ENCODE results near the gene TGFA.

TGFA gene

GRCh38 chr2:70569559-70569958 lies 15.9 kb upstream of the TGFA start:
- H3K27ac ChIP-seq (ENCODE audit: low read depth, low read length), result no peak overlapping the region
- peaks cover 0 to 4% (median 0%) of the 10 kb centered on the region in 5 donors for H3K4me1 ChIP-seq (ENCODE audit: control insufficient read depth in 5 of 5, insufficient read depth in 5 of 5, low read length in 5 of 5)
- H3K9ac ChIP-seq (ENCODE audit: low read length in 5 of 5), result no peak overlapping the region
- peaks cover 0 to 3% (median 0%) of the 10 kb centered on the region in 5 donors for H3K9me3 ChIP-seq (ENCODE audit: control insufficient read depth in 5 of 5, low read length in 5 of 5)
- no peaks in the 10 kb centered on the region for H3K36me3 ChIP-seq (ENCODE audit: control insufficient read depth in 5 of 5, insufficient read depth in 5 of 5, low read length in 5 of 5)
- peaks cover 0 to 5% (median 0%) of the 10 kb centered on the region in 5 donors for H3K27me3 ChIP-seq (ENCODE audit: control insufficient read depth in 5 of 5, insufficient read depth in 4 of 5, low read length in 5 of 5)
- no peak overlapping the region for H3K4me3 ChIP-seq (ENCODE audit: low read depth in 1 of 5, low read length in 5 of 5)

GRCh38 chr2:70566906-70567305 lies 13.3 kb upstream of the TGFA start:
- Histone ChIP-seq H3K36me3 (ENCODE audit: control insufficient read depth in 5 of 5, insufficient read depth in 5 of 5, low read length in 5 of 5) (no peaks in the 10 kb centered on the region), H3K4me1 (ENCODE audit: control insufficient read depth in 5 of 5, insufficient read depth in 5 of 5, low read length in 5 of 5) (no peaks in the 10 kb centered on the region), H3K27me3 (ENCODE audit: control insufficient read depth in 5 of 5, insufficient read depth in 4 of 5, low read length in 5 of 5) (peaks cover 0 to 7% (median 0%) of the 10 kb centered on the region in 5 donors), H3K27ac (ENCODE audit: low read depth, low read length) (no peak overlapping the region), H3K4me3 (ENCODE audit: low read depth in 1 of 5, low read length in 5 of 5) (no peak overlapping the region), H3K9ac (ENCODE audit: low read length in 5 of 5) (no peak overlapping the region), H3K9me3 (ENCODE audit: control insufficient read depth in 5 of 5, low read length in 5 of 5) (no peaks in the 10 kb centered on the region)

- no peaks in the 10 kb centered on the region for H3K9me3 ChIP-seq (ENCODE audit: control insufficient read depth in 5 of 5, low read length in 5 of 5)
- H3K4me1 ChIP-seq (ENCODE audit: control insufficient read depth in 5 of 5, insufficient read depth in 5 of 5, low read length in 5 of 5), result no peaks in the 10 kb centered on the region
- H3K9ac ChIP-seq (ENCODE audit: low read length in 5 of 5), result no peak overlapping the region
- no peak overlapping the region for H3K4me3 ChIP-seq (ENCODE audit: low read depth in 1 of 5, low read length in 5 of 5)
- peaks cover 0 to 8% (median 0%) of the 10 kb centered on the region in 5 donors for H3K27me3 ChIP-seq (ENCODE audit: control insufficient read depth in 5 of 5, insufficient read depth in 4 of 5, low read length in 5 of 5)
- H3K36me3 ChIP-seq (ENCODE audit: control insufficient read depth in 5 of 5, insufficient read depth in 5 of 5, low read length in 5 of 5), result no peaks in the 10 kb centered on the region
- H3K27ac ChIP-seq (ENCODE audit: low read depth, low read length), result no peak overlapping the region
Observed at GRCh38 chr2:70566464-70566863, 12.8 kb upstream of the TGFA start.

- H3K9ac ChIP-seq (ENCODE audit: low read length in 5 of 5), result no peak overlapping the region
- H3K9me3 ChIP-seq (ENCODE audit: control insufficient read depth in 5 of 5, low read length in 5 of 5), result no peaks in the 10 kb centered on the region
- H3K4me1 ChIP-seq (ENCODE audit: control insufficient read depth in 5 of 5, insufficient read depth in 5 of 5, low read length in 5 of 5), result no peaks in the 10 kb centered on the region
- no peak overlapping the region for H3K4me3 ChIP-seq (ENCODE audit: low read depth in 1 of 5, low read length in 5 of 5)
- peaks cover 0 to 3% (median 0%) of the 10 kb centered on the region in 5 donors for H3K27me3 ChIP-seq (ENCODE audit: control insufficient read depth in 5 of 5, insufficient read depth in 4 of 5, low read length in 5 of 5)
- no peaks in the 10 kb centered on the region for H3K36me3 ChIP-seq (ENCODE audit: control insufficient read depth in 5 of 5, insufficient read depth in 5 of 5, low read length in 5 of 5)
- H3K27ac ChIP-seq (ENCODE audit: low read depth, low read length), result no peak overlapping the region
Observed at GRCh38 chr2:70565039-70565731, 11.6 kb upstream of the TGFA start.

GRCh38 chr2:70561893-70562292 lies 8.3 kb upstream of the TGFA start:
- no peak overlapping the region for H3K9ac ChIP-seq (ENCODE audit: low read length in 5 of 5)

GRCh38 chr2:70560442-70560841 lies 6.8 kb upstream of the TGFA start:
- Histone ChIP-seq H3K36me3 (ENCODE audit: control insufficient read depth in 5 of 5, insufficient read depth in 5 of 5, low read length in 5 of 5) (no peaks in the 10 kb centered on the region), H3K27ac (ENCODE audit: low read depth, low read length) (no peak overlapping the region), H3K4me3 (ENCODE audit: low read depth in 1 of 5, low read length in 5 of 5) (no peak overlapping the region)

More at GRCh38 chr2:70561893-70562292, 8.3 kb upstream of the TGFA start:
- Histone ChIP-seq H3K36me3 (ENCODE audit: control insufficient read depth in 5 of 5, insufficient read depth in 5 of 5, low read length in 5 of 5) (no peaks in the 10 kb centered on the region), H3K27ac (ENCODE audit: low read depth, low read length) (no peak overlapping the region), H3K4me1 (ENCODE audit: control insufficient read depth in 5 of 5, insufficient read depth in 5 of 5, low read length in 5 of 5) (no peaks in the 10 kb centered on the region), H3K27me3 (ENCODE audit: control insufficient read depth in 5 of 5, insufficient read depth in 4 of 5, low read length in 5 of 5) (peaks cover 3 to 12% (median 9%) of the 10 kb centered on the region in 5 donors), H3K4me3 (ENCODE audit: low read depth in 1 of 5, low read length in 5 of 5) (no peak overlapping the region), H3K9me3 (ENCODE audit: control insufficient read depth in 5 of 5, low read length in 5 of 5) (no peaks in the 10 kb centered on the region)

GRCh38 chr2:70560040-70560439 lies 6.4 kb upstream of the TGFA start:
- Histone ChIP-seq H3K27ac (ENCODE audit: low read depth, low read length) (no peak overlapping the region), H3K9ac (ENCODE audit: low read length in 5 of 5) (no peak overlapping the region), H3K9me3 (ENCODE audit: control insufficient read depth in 5 of 5, low read length in 5 of 5) (no peaks in the 10 kb centered on the region), H3K4me1 (ENCODE audit: control insufficient read depth in 5 of 5, insufficient read depth in 5 of 5, low read length in 5 of 5) (no peaks in the 10 kb centered on the region), H3K4me3 (ENCODE audit: low read depth in 1 of 5, low read length in 5 of 5) (no peak overlapping the region), H3K27me3 (ENCODE audit: control insufficient read depth in 5 of 5, insufficient read depth in 4 of 5, low read length in 5 of 5) (peaks cover 3 to 17% (median 13%) of the 10 kb centered on the region in 5 donors), H3K36me3 (ENCODE audit: control insufficient read depth in 5 of 5, insufficient read depth in 5 of 5, low read length in 5 of 5) (no peaks in the 10 kb centered on the region)

More at GRCh38 chr2:70560442-70560841, 6.8 kb upstream of the TGFA start:
- Histone ChIP-seq H3K9me3 (ENCODE audit: control insufficient read depth in 5 of 5, low read length in 5 of 5) (no peaks in the 10 kb centered on the region), H3K9ac (ENCODE audit: low read length in 5 of 5) (no peak overlapping the region), H3K4me1 (ENCODE audit: control insufficient read depth in 5 of 5, insufficient read depth in 5 of 5, low read length in 5 of 5) (no peaks in the 10 kb centered on the region), H3K27me3 (ENCODE audit: control insufficient read depth in 5 of 5, insufficient read depth in 4 of 5, low read length in 5 of 5) (peaks cover 3 to 14% (median 9%) of the 10 kb centered on the region in 5 donors)

GRCh38 chr2:70558195-70558808 lies 4.7 kb upstream of the TGFA start:
- H3K9me3 ChIP-seq (ENCODE audit: control insufficient read depth in 5 of 5, low read length in 5 of 5), result no peaks in the 10 kb centered on the region
- H3K36me3 ChIP-seq (ENCODE audit: control insufficient read depth in 5 of 5, insufficient read depth in 5 of 5, low read length in 5 of 5), result no peaks in the 10 kb centered on the region
- H3K4me3 ChIP-seq (ENCODE audit: low read depth in 1 of 5, low read length in 5 of 5), result no peak overlapping the region
- H3K27me3 ChIP-seq (ENCODE audit: control insufficient read depth in 5 of 5, insufficient read depth in 4 of 5, low read length in 5 of 5), result peaks cover 3 to 22% (median 16%) of the 10 kb centered on the region in 5 donors
- H3K4me1 ChIP-seq (ENCODE audit: control insufficient read depth in 5 of 5, insufficient read depth in 5 of 5, low read length in 5 of 5), result peaks cover 0 to 12% (median 12%) of the 10 kb centered on the region in 5 donors
- no peak overlapping the region for H3K27ac ChIP-seq (ENCODE audit: low read depth, low read length)
- no peak overlapping the region for H3K9ac ChIP-seq (ENCODE audit: low read length in 5 of 5)

- Histone ChIP-seq H3K9ac (ENCODE audit: low read length in 5 of 5) (no peak overlapping the region), H3K4me3 (ENCODE audit: low read depth in 1 of 5, low read length in 5 of 5) (no peak overlapping the region), H3K4me1 (ENCODE audit: control insufficient read depth in 5 of 5, insufficient read depth in 5 of 5, low read length in 5 of 5) (peaks cover 0 to 22% (median 20%) of the 10 kb centered on the region in 5 donors), H3K9me3 (ENCODE audit: control insufficient read depth in 5 of 5, low read length in 5 of 5) (no peaks in the 10 kb centered on the region), H3K36me3 (ENCODE audit: control insufficient read depth in 5 of 5, insufficient read depth in 5 of 5, low read length in 5 of 5) (no peaks in the 10 kb centered on the region), H3K27ac (ENCODE audit: low read depth, low read length) (no peak overlapping the region), H3K27me3 (ENCODE audit: control insufficient read depth in 5 of 5, insufficient read depth in 4 of 5, low read length in 5 of 5) (peaks cover 10 to 32% (median 19%) of the 10 kb centered on the region in 5 donors)
Observed at GRCh38 chr2:70557171-70557838, 3.7 kb upstream of the TGFA start.

GRCh38 chr2:70556608-70557007 lies 3.0 kb upstream of the TGFA start:
- peaks cover 0 to 23% (median 20%) of the 10 kb centered on the region in 5 donors for H3K4me1 ChIP-seq (ENCODE audit: control insufficient read depth in 5 of 5, insufficient read depth in 5 of 5, low read length in 5 of 5)
- H3K4me3 ChIP-seq (ENCODE audit: low read depth in 1 of 5, low read length in 5 of 5), result no peak overlapping the region
- no peak overlapping the region for H3K27ac ChIP-seq (ENCODE audit: low read depth, low read length)
- no peak overlapping the region for H3K9ac ChIP-seq (ENCODE audit: low read length in 5 of 5)
- no peaks in the 10 kb centered on the region for H3K9me3 ChIP-seq (ENCODE audit: control insufficient read depth in 5 of 5, low read length in 5 of 5)
- H3K36me3 ChIP-seq (ENCODE audit: control insufficient read depth in 5 of 5, insufficient read depth in 5 of 5, low read length in 5 of 5), result no peaks in the 10 kb centered on the region
- H3K27me3 ChIP-seq (ENCODE audit: control insufficient read depth in 5 of 5, insufficient read depth in 4 of 5, low read length in 5 of 5), result peaks cover 10 to 35% (median 18%) of the 10 kb centered on the region in 5 donors
